Subcutaneous adipose tissue (tissue), 4 donors: ENCODE data around the gene CACNA1H. TPM values are rescaled to one million over a fixed set of nuclear protein-coding genes. Genes with fewer than 3 reads are reported as not detected.

Source experiments
- total RNA-seq, 4 donors: library from RNA; depleted of rRNA; stranded (reverse); fragments of >200 nt; gene quantifications; one replicate each; pipeline ENCODE4 v1.1.0, GENCODE V29; 2016
- TF ChIP-seq, protein P1 (sequence below): fragments of 450-650 bp; IDR thresholded peaks from one replicate; pipeline ENCODE4 v1.5.1; 2016; ENCODE audit warnings: low read depth, mild to moderate bottlenecking, control low read depth, antibody characterized with exemption, moderate library complexity

CACNA1H gene
- total RNA-seq, 4 donors from 2014 or later, result 0.51 to 13.9 (median 3.1) TPM

DNA sequence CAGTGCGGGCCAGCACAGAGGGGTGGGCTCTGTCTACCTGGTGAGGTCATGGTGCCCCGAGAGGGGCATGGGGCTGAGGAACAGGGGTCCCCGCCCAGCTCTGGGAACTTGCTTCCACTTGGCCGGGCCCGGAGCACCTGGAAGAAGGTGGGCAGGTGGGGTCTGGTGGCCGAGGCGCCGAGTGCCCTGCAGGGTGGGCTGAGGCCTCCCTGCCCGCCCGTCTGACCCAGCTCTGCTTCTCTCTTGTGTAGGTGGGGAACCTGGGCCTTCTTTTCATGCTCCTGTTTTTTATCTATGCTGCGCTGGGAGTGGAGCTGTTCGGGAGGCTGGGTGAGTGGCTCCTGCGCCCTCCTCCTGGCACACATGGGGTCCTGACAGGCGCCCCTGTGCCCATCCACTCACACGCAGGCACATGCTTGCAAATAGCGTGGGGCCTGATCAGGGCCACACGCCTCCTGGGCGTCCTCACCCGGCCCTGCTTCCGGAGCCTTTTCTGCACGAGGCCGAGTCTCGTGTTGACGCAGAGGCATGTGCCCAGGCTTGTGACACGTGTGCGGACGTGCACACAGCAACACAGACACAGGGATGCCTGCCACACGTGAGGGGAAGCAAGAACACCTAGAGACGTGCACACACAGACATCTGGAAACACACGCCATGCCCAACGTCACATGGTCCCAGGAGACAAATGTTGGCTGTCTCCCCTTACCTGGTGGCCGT is 63.9 kb downstream of the CACNA1H start:
- TF ChIP-seq, protein P1, sequence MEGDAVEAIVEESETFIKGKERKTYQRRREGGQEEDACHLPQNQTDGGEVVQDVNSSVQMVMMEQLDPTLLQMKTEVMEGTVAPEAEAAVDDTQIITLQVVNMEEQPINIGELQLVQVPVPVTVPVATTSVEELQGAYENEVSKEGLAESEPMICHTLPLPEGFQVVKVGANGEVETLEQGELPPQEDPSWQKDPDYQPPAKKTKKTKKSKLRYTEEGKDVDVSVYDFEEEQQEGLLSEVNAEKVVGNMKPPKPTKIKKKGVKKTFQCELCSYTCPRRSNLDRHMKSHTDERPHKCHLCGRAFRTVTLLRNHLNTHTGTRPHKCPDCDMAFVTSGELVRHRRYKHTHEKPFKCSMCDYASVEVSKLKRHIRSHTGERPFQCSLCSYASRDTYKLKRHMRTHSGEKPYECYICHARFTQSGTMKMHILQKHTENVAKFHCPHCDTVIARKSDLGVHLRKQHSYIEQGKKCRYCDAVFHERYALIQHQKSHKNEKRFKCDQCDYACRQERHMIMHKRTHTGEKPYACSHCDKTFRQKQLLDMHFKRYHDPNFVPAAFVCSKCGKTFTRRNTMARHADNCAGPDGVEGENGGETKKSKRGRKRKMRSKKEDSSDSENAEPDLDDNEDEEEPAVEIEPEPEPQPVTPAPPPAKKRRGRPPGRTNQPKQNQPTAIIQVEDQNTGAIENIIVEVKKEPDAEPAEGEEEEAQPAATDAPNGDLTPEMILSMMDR, result no peak

DNA sequence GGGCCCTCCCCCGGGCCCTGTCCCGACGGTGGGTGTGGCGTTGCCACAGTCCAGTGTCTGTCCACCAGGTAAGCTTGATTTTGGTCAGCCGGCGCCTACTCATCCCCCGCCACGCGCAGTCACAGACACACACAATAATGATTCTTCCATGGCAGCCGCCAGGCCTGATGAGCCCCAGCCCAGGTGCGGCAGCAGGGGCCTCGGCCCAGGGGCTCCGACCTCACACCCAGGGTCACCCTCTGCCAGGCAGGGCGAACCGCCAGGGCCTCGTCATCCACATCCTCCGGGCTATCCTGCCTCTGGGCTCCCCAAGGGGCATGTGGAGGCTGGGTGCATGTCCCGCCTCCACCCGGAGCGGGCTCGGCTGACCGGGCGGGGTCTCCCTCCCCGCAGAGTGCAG is 64.6 kb downstream of the CACNA1H start:
- TF ChIP-seq, protein P1, result no peak

DNA sequence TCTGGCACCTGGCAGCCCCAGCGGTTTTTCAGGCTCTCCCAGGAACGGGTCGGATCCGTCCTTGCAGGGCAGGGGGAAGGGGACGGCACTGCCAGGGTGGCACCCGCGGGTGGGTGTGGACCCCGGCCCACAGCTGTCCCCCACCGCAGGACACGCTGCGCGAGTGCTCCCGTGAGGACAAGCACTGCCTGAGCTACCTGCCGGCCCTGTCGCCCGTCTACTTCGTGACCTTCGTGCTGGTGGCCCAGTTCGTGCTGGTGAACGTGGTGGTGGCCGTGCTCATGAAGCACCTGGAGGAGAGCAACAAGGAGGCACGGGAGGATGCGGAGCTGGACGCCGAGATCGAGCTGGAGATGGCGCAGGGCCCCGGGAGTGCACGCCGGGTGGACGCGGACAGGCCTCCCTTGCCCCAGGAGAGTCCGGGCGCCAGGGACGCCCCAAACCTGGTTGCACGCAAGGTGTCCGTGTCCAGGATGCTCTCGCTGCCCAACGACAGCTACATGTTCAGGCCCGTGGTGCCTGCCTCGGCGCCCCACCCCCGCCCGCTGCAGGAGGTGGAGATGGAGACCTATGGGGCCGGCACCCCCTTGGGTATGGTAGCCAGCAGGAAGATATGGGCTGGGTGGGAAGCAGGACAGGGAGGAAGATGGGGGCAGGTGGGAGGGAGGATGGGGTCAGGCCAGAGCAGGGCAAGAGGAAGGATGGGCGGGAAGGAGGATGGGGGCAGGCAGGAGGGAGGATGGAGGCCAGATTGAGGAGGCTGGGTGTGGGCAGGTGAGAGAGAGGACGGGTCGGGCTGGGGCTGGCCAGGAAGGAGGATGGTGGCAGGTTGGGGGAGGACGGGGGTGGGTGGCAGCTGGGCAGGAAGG is 65.4 kb downstream of the CACNA1H start:
- TF ChIP-seq, protein P1, result no peak

DNA sequence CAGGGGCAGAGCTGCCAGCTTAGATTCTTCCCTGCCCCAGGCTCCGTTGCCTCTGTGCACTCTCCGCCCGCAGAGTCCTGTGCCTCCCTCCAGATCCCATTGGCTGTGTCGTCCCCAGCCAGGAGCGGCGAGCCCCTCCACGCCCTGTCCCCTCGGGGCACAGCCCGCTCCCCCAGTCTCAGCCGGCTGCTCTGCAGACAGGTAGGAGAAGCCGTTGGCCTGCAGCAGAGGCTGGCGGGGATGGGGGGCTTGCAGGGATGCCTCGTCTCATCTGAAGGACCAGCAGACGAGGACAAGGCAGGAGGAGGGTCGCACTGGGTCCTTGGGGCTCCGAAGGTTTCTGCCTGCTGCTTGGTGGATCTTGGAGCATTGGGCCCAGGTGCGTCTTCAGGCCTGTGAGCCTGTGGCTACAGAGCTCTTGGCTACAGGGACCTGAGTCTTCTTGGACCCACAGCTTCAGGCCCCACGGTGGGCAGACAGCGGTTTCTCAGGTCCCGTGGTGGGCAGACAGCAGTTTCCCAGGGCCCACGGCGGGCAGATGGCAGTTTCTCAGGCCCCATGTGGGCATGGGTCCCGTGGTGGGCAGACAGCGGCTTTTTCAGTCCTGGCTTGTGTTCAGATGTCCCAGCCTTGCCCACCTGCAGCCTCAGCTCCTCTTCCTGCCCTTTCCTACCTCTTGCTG is 66.2 kb downstream of the CACNA1H start:
- TF ChIP-seq, protein P1, result no peak

DNA sequence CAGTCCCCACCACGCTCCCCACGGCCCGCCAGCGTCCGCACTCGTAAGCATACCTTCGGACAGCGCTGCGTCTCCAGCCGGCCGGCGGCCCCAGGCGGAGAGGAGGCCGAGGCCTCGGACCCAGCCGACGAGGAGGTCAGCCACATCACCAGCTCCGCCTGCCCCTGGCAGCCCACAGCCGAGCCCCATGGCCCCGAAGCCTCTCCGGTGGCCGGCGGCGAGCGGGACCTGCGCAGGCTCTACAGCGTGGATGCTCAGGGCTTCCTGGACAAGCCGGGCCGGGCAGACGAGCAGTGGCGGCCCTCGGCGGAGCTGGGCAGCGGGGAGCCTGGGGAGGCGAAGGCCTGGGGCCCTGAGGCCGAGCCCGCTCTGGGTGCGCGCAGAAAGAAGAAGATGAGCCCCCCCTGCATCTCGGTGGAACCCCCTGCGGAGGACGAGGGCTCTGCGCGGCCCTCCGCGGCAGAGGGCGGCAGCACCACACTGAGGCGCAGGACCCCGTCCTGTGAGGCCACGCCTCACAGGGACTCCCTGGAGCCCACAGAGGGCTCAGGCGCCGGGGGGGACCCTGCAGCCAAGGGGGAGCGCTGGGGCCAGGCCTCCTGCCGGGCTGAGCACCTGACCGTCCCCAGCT is 67.3 kb downstream of the CACNA1H start:
- TF ChIP-seq, protein P1, result no peak

DNA sequence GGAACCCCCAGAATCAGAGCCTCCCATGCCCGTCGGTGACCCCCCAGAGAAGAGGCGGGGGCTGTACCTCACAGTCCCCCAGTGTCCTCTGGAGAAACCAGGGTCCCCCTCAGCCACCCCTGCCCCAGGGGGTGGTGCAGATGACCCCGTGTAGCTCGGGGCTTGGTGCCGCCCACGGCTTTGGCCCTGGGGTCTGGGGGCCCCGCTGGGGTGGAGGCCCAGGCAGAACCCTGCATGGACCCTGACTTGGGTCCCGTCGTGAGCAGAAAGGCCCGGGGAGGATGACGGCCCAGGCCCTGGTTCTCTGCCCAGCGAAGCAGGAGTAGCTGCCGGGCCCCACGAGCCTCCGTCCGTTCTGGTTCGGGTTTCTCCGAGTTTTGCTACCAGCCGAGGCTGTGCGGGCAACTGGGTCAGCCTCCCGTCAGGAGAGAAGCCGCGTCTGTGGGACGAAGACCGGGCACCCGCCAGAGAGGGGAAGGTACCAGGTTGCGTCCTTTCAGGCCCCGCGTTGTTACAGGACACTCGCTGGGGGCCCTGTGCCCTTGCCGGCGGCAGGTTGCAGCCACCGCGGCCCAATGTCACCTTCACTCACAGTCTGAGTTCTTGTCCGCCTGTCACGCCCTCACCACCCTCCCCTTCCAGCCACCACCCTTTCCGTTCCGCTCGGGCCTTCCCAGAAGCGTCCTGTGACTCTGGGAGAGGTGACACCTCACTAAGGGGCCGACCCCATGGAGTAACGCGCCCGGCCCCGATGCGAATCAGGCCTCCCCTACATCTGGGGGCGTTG is 68.1 kb downstream of the CACNA1H start:
- TF ChIP-seq, protein P1, result no peak
